ENCODE results near the gene UTP15. TPM values are rescaled to one million over a fixed set of nuclear protein-coding genes. Genes with fewer than 3 reads are reported as not detected.

The UTP15 gene
- total RNA-seq, 1 donor from 2014 or later, result 19.6 TPM

Other genes with a start within 250 kb of the UTP15 start
- gene FOXD1, start 117.0 kb upstream of the UTP15 start, total RNA-seq, result 64.1 and 73.4 TPM in 2 replicates
- 548 and 565 TPM in 2 replicates for gene BTF3, start 67.3 kb upstream of the UTP15 start, total RNA-seq
- 19.7 and 25.3 TPM in 2 replicates for gene ANKRA2, start 104 bp upstream of the UTP15 start, total RNA-seq
- 44.9 and 45.3 TPM in 2 replicates for gene ARHGEF28, start 60.5 kb downstream of the UTP15 start, total RNA-seq